Subcutaneous abdominal adipose tissue (tissue), 5 donors: Measurements from ENCODE around the gene DOCK11.
A peak's percentile ranks its signal among the peaks of the same experiment; 100 is the strongest.

Experiments used
- H3K27ac ChIP-seq: one replicate; pipeline ENCODE4 v1.7.0; 2013; ENCODE audit warnings: low read depth, mild to moderate bottlenecking, inconsistent platforms, low read length, moderate library complexity
- H3K27me3 ChIP-seq, 5 donors: one replicate each; pipeline ENCODE4 v1.7.0; 2013; ENCODE audit warnings: low read length in 5 of 5, inconsistent platforms in 1 of 5; ENCODE audit not compliant: control insufficient read depth in 5 of 5, insufficient read depth in 4 of 5
- H3K36me3 ChIP-seq, 5 donors: one replicate each; pipeline ENCODE4 v1.7.0; 2013; ENCODE audit warnings: low read length in 5 of 5; ENCODE audit not compliant: control insufficient read depth in 5 of 5, insufficient read depth in 5 of 5
- H3K4me1 ChIP-seq, 5 donors: one replicate each; pipeline ENCODE4 v1.7.0; 2013; ENCODE audit warnings: low read length in 5 of 5, mild to moderate bottlenecking in 3 of 5, moderate library complexity in 1 of 5; ENCODE audit not compliant: control insufficient read depth in 5 of 5, insufficient read depth in 5 of 5
- H3K4me3 ChIP-seq, 5 donors: one replicate each; pipeline ENCODE4 v1.7.0; 2013; ENCODE audit warnings: low read length in 5 of 5, low read depth in 1 of 5
- H3K9ac ChIP-seq, 5 donors: one replicate each; pipeline ENCODE4 v1.7.0; 2013; ENCODE audit warnings: low read length in 5 of 5, mild to moderate bottlenecking in 4 of 5, moderate library complexity in 3 of 5
- H3K9me3 ChIP-seq, 5 donors: one replicate each; pipeline ENCODE4 v1.7.0; 2013; ENCODE audit warnings: low read length in 5 of 5; ENCODE audit not compliant: control insufficient read depth in 5 of 5
- donor health status: healthy.
- donor health status: healthy.
- donor health status: healthy.
- donor health status: healthy.
- donor health status: healthy.

DOCK11 gene

GRCh38 chrX:118510111-118510510, 14.5 kb downstream of the DOCK11 start:
- peaks cover 0 to 8% (median 0%) of the 10 kb centered on the region in 5 donors for H3K27me3 ChIP-seq
- H3K27ac ChIP-seq: peak overlapping the region; percentile 47
- peaks cover 2 to 8% (median 7%) of the 10 kb centered on the region in 5 donors for H3K9me3 ChIP-seq
- H3K9ac ChIP-seq: no peak overlapping the region
- H3K4me3 ChIP-seq: no peak overlapping the region
- peaks cover 0 to 7% (median 5%) of the 10 kb centered on the region in 5 donors for H3K36me3 ChIP-seq
- peaks cover 4 to 60% (median 55%) of the 10 kb centered on the region in 5 donors for H3K4me1 ChIP-seq

- H3K27me3 ChIP-seq: peaks cover 0 to 8% (median 0%) of the 10 kb centered on the region in 5 donors
- peaks cover 2 to 9% (median 7%) of the 10 kb centered on the region in 5 donors for H3K9me3 ChIP-seq
- peak overlapping the region in 2 of 5 donors; percentile 35 to 63 for H3K9ac ChIP-seq
- H3K4me3 ChIP-seq: peak overlapping the region in 1 of 5 donors; percentile 5
- H3K4me1 ChIP-seq: peaks cover 3 to 50% (median 41%) of the 10 kb centered on the region in 5 donors
- H3K27ac ChIP-seq: peak overlapping the region; percentile 88
- peaks cover 0 to 7% (median 5%) of the 10 kb centered on the region in 5 donors for H3K36me3 ChIP-seq
Observed at GRCh38 chrX:118513120-118513898, 17.7 kb downstream of the DOCK11 start.

GRCh38 chrX:118519411-118520215, 24.0 kb downstream of the DOCK11 start:
- Histone ChIP-seq H3K9ac (peak overlapping the region in 2 of 5 donors; percentile 42 to 55), H3K27me3 (peaks cover 0 to 3% (median 0%) of the 10 kb centered on the region in 5 donors), H3K27ac (peak overlapping the region; percentile 91), H3K4me1 (peaks cover 0 to 33% (median 23%) of the 10 kb centered on the region in 5 donors), H3K4me3 (peak overlapping the region in 1 of 5 donors; percentile 4), H3K9me3 (peaks cover 0 to 5% (median 5%) of the 10 kb centered on the region in 5 donors), H3K36me3 (peaks cover 0 to 4% (median 2%) of the 10 kb centered on the region in 5 donors)

GRCh38 chrX:118520216-118521206, 24.9 kb downstream of the DOCK11 start:
- peaks cover 0 to 33% (median 23%) of the 10 kb centered on the region in 5 donors for H3K4me1 ChIP-seq
- H3K27ac ChIP-seq: peak overlapping the region; percentile 91

GRCh38 chrX:118521435-118521834, 25.8 kb downstream of the DOCK11 start:
- H3K4me1 ChIP-seq: peaks cover 0 to 40% (median 24%) of the 10 kb centered on the region in 5 donors
- peak overlapping the region in 1 of 5 donors; percentile 55 for H3K9ac ChIP-seq
- H3K36me3 ChIP-seq: no peaks in the 10 kb centered on the region
- H3K27ac ChIP-seq: peak overlapping the region; percentile 91
- no peaks in the 10 kb centered on the region for H3K9me3 ChIP-seq
- no peak overlapping the region for H3K4me3 ChIP-seq
- H3K27me3 ChIP-seq: peaks cover 0 to 3% (median 0%) of the 10 kb centered on the region in 5 donors

More at GRCh38 chrX:118520216-118521206, 24.9 kb downstream of the DOCK11 start:
- H3K9ac ChIP-seq: peak overlapping the region in 3 of 5 donors; percentile 42 to 70 (median 55)
- H3K36me3 ChIP-seq: no peaks in the 10 kb centered on the region
- H3K4me3 ChIP-seq: peak overlapping the region in 1 of 5 donors; percentile 4
- H3K27me3 ChIP-seq: peaks cover 0 to 3% (median 0%) of the 10 kb centered on the region in 5 donors
- H3K9me3 ChIP-seq: no peaks in the 10 kb centered on the region

GRCh38 chrX:118522230-118522926, 26.8 kb downstream of the DOCK11 start:
- peak overlapping the region; percentile 91 for H3K27ac ChIP-seq
- H3K9me3 ChIP-seq: no peaks in the 10 kb centered on the region
- peaks cover 0 to 3% (median 0%) of the 10 kb centered on the region in 5 donors for H3K27me3 ChIP-seq
- H3K9ac ChIP-seq: no peak overlapping the region
- no peaks in the 10 kb centered on the region for H3K36me3 ChIP-seq
- no peak overlapping the region for H3K4me3 ChIP-seq
- peaks cover 0 to 42% (median 28%) of the 10 kb centered on the region in 5 donors for H3K4me1 ChIP-seq

GRCh38 chrX:118523920-118524319, 28.3 kb downstream of the DOCK11 start:
- Histone ChIP-seq H3K27ac (peak overlapping the region; percentile 91), H3K27me3 (peaks cover 0 to 3% (median 0%) of the 10 kb centered on the region in 5 donors), H3K4me1 (peaks cover 0 to 42% (median 28%) of the 10 kb centered on the region in 5 donors), H3K36me3 (no peaks in the 10 kb centered on the region), H3K4me3 (no peak overlapping the region), H3K9ac (no peak overlapping the region), H3K9me3 (no peaks in the 10 kb centered on the region)

GRCh38 chrX:118524344-118524743, 28.7 kb downstream of the DOCK11 start:
- Histone ChIP-seq H3K27me3 (peaks cover 0 to 3% (median 0%) of the 10 kb centered on the region in 5 donors), H3K36me3 (no peaks in the 10 kb centered on the region), H3K4me3 (no peak overlapping the region), H3K9ac (no peak overlapping the region), H3K4me1 (peaks cover 0 to 41% (median 28%) of the 10 kb centered on the region in 5 donors), H3K9me3 (no peaks in the 10 kb centered on the region), H3K27ac (peak overlapping the region; percentile 91)
